ENCODE data around the gene C2orf76.

C2orf76 gene

GRCh38 chr2:119264781-119265692 is 101.6 kb downstream of the C2orf76 start:
- peak in 1 of 2 donors; percentile 19 for DNase-seq (ENCODE audit: low read depth in 2 of 2)

- DNase-seq (ENCODE audit: low read depth in 2 of 2): no peak
These were observed 103.0 kb downstream of the C2orf76 start for GRCh38 chr2:119263656-119264055.

DNA sequence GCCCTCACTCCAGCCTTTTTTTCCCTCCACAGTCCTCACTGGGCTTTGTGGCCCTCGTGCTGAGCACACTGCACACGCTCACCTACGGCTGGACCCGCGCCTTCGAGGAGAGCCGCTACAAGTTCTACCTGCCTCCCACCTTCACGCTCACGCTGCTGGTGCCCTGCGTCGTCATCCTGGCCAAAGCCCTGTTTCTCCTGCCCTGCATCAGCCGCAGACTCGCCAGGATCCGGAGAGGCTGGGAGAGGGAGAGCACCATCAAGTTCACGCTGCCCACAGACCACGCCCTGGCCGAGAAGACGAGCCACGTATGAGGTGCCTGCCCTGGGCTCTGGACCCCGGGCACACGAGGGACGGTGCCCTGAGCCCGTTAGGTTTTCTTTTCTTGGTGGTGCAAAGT is 103.6 kb downstream of the C2orf76 start:
- DNase-seq (ENCODE audit: low read depth in 2 of 2): no peak

DNA sequence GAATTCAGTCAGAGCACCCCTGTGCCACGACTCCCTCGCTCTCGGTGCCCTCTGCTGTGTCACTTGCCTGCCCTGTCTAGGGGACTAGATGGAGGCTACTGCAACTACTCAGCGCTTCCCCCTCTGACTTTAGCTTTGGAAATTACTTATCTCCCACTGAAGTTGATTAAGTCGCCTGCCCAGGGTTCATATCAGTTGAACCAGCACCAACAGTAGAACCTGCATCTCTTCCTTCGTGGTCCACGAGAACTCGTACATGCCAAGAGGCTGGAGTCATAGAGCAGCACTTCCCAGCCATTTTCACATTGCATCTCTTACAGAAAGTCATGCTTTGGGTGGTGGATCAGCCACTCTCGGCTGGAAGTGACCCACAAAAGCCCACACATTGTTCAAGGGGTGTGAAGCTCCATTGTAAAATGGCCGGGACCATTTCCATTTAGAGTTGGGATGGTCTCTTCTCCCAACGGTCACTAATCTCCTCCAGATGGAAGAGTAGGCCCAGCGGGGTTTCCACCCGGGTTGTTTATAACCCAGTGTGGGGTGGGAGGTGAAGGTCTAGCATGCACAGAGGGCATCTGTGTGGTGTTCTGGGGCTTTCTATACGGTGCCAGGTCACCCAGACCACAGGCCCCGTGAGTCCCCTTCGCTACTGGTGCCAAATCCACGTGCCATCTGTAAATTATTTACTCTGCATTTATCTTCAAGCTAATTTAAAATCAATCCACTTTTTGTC is 105.0 kb downstream of the C2orf76 start:
- no peak for DNase-seq (ENCODE audit: low read depth in 2 of 2)

GRCh38 chr2:119260646-119261492 is 105.8 kb downstream of the C2orf76 start:
- no peak for DNase-seq (ENCODE audit: low read depth in 2 of 2)

GRCh38 chr2:119259296-119259860 is 107.3 kb downstream of the C2orf76 start:
- DNase-seq (ENCODE audit: low read depth in 2 of 2): no peak

GRCh38 chr2:119257198-119257597 is 109.4 kb downstream of the C2orf76 start:
- no peak for DNase-seq (ENCODE audit: low read depth in 2 of 2)

- DNase-seq (ENCODE audit: low read depth in 2 of 2): no peak
These were observed 110.1 kb downstream of the C2orf76 start for GRCh38 chr2:119256582-119256921.

GRCh38 chr2:119255760-119256581 is 110.7 kb downstream of the C2orf76 start:
- no peak for DNase-seq (ENCODE audit: low read depth in 2 of 2)

- no peak for DNase-seq (ENCODE audit: low read depth in 2 of 2)
These were observed 112.0 kb downstream of the C2orf76 start for GRCh38 chr2:119254601-119255080.

DNA sequence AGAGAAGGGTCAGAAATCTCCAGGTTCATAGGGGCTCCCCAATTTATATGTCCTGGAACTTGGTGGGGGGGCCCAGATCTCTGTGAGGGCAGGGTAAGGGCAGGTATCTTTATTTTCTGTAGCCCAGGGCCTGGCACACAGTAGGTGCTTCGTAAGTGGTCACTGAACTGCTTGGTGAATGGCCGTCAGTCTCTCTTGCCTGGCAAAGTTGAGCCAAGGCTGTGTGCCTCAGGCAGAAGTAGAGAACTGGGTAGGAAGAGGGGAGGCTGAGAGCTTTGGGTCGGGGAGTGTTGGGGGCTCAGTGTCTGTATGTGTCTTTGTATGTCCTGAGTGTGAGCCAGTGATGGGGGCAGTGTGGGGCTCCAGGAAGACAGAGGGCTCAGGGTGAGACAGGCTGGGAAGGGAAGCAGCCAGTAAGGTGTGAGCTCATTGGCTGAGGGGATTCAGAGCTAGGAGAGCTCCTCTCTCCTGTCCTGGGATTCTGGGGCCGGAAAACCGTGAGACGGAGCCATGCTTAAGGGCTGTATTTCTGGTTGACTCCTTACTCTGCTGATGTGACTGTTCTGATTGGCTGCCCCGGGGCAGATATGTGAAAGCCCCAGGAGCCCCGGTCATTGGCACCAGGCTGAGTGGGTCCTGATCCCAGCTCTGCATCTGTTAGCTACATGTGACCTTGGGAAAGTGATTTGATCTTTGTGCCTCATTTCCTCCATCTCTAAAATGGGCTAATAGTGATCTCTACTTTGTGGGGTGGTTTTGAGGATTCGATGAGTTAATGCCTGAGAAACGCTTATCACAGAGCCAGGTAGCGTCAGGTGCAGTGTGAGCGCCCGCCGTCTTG is 112.7 kb downstream of the C2orf76 start:
- no peak for DNase-seq (ENCODE audit: low read depth in 2 of 2)

DNA sequence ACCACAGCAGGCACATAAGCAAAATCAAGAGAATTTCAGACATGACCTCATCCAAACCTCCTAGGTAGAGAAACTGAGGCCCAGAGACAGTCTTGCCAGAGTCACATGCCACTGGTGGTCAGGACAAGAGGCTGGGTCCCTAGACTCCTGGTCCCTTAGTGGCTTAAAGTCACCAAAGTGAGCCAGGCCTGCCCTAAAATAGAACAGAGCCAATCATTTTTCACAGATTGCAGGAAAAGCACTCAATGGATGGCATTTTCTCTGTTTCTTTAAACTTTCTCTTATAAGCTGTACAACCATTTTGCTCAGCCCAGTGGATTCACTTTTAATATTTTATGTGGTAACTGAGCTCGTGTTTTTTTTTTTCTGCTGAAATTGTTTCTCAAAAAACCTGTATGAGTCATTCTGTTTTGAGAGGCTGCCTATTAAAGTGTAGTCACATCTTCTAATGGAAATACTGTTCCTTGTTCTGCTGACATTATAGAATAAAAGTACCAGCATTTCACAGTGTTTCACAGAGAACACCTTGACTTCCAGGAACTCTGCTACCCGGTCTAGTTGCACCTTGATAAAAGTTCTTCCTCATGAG is 113.4 kb downstream of the C2orf76 start:
- no peak for DNase-seq (ENCODE audit: low read depth in 2 of 2)
